Epithelial cell of proximal tubule (primary cell): ENCODE results near the gene CLIP1. TPM values are rescaled to one million over a fixed set of nuclear protein-coding genes. Genes with fewer than 3 reads are reported as not detected.
"Not testable (repeated sequence)": the region's sequence is repeated elsewhere in the genome, so short reads cannot be mapped to it uniquely, and the experiment has no call there.

Experiments used
- DNase-seq: peaks from one replicate; pipeline ENCODE4 v3.0.0-alpha.2; 2011; ENCODE audit warnings: low read depth
- H3K4me3 ChIP-seq: 2 replicates; pipeline ENCODE4 v1.5.1; 2011; ENCODE audit warnings: low read depth, mild to moderate bottlenecking, low read length
- CTCF ChIP-seq: conservative IDR thresholded peaks from 2 replicates; pipeline ENCODE4 v1.5.1; 2012; ENCODE audit warnings: low read depth, mild to moderate bottlenecking, low read length
- total RNA-seq: library from RNA; depleted of rRNA; stranded (reverse); fragments of >200 nt; gene quantifications from 2 replicates; pipeline ENCODE4 v1.2.3, GENCODE V29; 2015

CLIP1 gene
- total RNA-seq, 1 donor from 2014 or later: 49.6 TPM

GRCh38 chr12:122389677-122390076 lies 32.8 kb downstream of the CLIP1 start:
- no peak for TF ChIP-seq CTCF
- DNase-seq: no peak
- no peak overlapping the region for H3K4me3 ChIP-seq

GRCh38 chr12:122387887-122388286 lies 34.6 kb downstream of the CLIP1 start:
- no peak for TF ChIP-seq CTCF
- DNase-seq: no peak
- H3K4me3 ChIP-seq: no peak overlapping the region

GRCh38 chr12:122385171-122386016 lies 37.1 kb downstream of the CLIP1 start:
- no peak overlapping the region for H3K4me3 ChIP-seq
- no peak for DNase-seq

GRCh38 chr12:122382919-122383350 lies 39.5 kb downstream of the CLIP1 start:
- H3K4me3 ChIP-seq: no peak overlapping the region
- TF ChIP-seq CTCF: no peak
- DNase-seq: no peak

More at GRCh38 chr12:122385171-122386016, 37.1 kb downstream of the CLIP1 start:
- no peak for TF ChIP-seq CTCF

GRCh38 chr12:122381021-122381420 lies 41.4 kb downstream of the CLIP1 start:
- no peak for TF ChIP-seq CTCF
- no peak overlapping the region for H3K4me3 ChIP-seq
- no peak for DNase-seq

- not testable (repeated sequence) for H3K4me3 ChIP-seq, DNase-seq
These were observed 45.7 kb downstream of the CLIP1 start for GRCh38 chr12:122376751-122377150.

- no peak overlapping the region for H3K4me3 ChIP-seq
- no peak for TF ChIP-seq CTCF
- DNase-seq: no peak
These were observed 47.8 kb downstream of the CLIP1 start for GRCh38 chr12:122374707-122375106.
